ENCODE results near the gene RELA.

- TF ChIP-seq RCOR1 (IDR thresholded peaks at IDR 0.05; ENCODE audit: insufficient replicate concordance, low read length): no peak
- TF ChIP-seq FOS (IDR thresholded peaks at IDR 0.05; ENCODE audit: low read depth, low read length): no peak
- no peak for TF ChIP-seq MAFK (IDR thresholded peaks at IDR 0.05; ENCODE audit: low read depth, low read length)
- TF ChIP-seq CTCF (conservative IDR thresholded peaks at IDR 0.05; ENCODE audit: low read depth, low read length): no peak
- no peak for TF ChIP-seq CEBPB (IDR thresholded peaks at IDR 0.05; ENCODE audit: low read depth, low read length)
- no peak for TF ChIP-seq CHD1 (IDR thresholded peaks at IDR 0.05; ENCODE audit: low read depth, low read length)
- no peak for TF ChIP-seq RAD21 (IDR thresholded peaks at IDR 0.05; ENCODE audit: low read length)
- TF ChIP-seq POLR2A (IDR thresholded peaks at IDR 0.05; ENCODE audit: low read depth, low read length): no peak
- TF ChIP-seq MAZ (IDR thresholded peaks at IDR 0.05; ENCODE audit: borderline replicate concordance, low read depth, low read length): no peak
- TF ChIP-seq ELK1 (IDR thresholded peaks at IDR 0.05; ENCODE audit: borderline replicate concordance, low read depth, low read length): no peak
- no peak for TF ChIP-seq SMC3 (IDR thresholded peaks at IDR 0.05; ENCODE audit: low read depth, low read length)
- no peak for TF ChIP-seq USF2 (IDR thresholded peaks at IDR 0.05; ENCODE audit: low read depth, low read length)
- TF ChIP-seq RFX5 (IDR thresholded peaks at IDR 0.05; ENCODE audit: low read depth, low read length): no peak
Measured at GRCh38 chr11:65636108-65637031, 26.3 kb downstream of the RELA start.
